HEK293 (cell line): ENCODE data around the gene LILRA6.
"Not testable (repeated sequence)": the region's sequence is repeated elsewhere in the genome, so short reads cannot be mapped to it uniquely, and the experiment has no call there.

Experiments used
- CTCF ChIA-PET: fragments of 350-600 bp; formaldehyde crosslinking; extraction: SDS; loops from one replicate; lab custom pipeline; 2021; ENCODE audit warnings: antibody characterized with exemption; lab: Yijun Ruan, JAX
- POLR2A ChIA-PET: fragments of 300-600 bp; formaldehyde crosslinking; extraction: SDS; loops from one replicate; lab custom pipeline; 2020; ENCODE audit warnings: antibody characterized with exemption, inconsistent platforms; lab: Yijun Ruan, JAX
- H3K27ac ChIP-seq: fragments of 200-500 bp; sonication (Bioruptor generic); 2 replicates; pipeline ENCODE4 v1.5.1; 2014; ENCODE audit warnings: low read depth, low read length, control low read depth, inconsistent platforms; ENCODE audit errors: extremely low read depth
- H3K36me3 ChIP-seq, 2 experiments: fragments of 200-500 bp in 1 of 2; sonication (Bioruptor generic) in 1 of 2; 1 replicate in 1 of 2; 2 replicates in 1 of 2; pipeline ENCODE4 v1.5.1; 2014 to 2017; ENCODE audit warnings: inconsistent platforms in 2 of 2, low read length in 2 of 2; ENCODE audit not compliant: control insufficient read depth in 2 of 2, insufficient read depth in 1 of 2
- H3K4me1 ChIP-seq: fragments of 200-500 bp; sonication (Bioruptor generic); 2 replicates; pipeline ENCODE4 v1.5.1; 2014; ENCODE audit warnings: mild to moderate bottlenecking, low read length, inconsistent platforms; ENCODE audit not compliant: control insufficient read depth, insufficient read depth
- H3K4me3 ChIP-seq: 2 replicates; pipeline ENCODE4 v1.5.1; 2011; ENCODE audit warnings: low read depth, mild to moderate bottlenecking, control low read depth, low read length, moderate library complexity
- H3K9me3 ChIP-seq: fragments of 200-500 bp; sonication (Bioruptor generic); 2 replicates; pipeline ENCODE4 v1.5.1; 2014; ENCODE audit warnings: low read depth, low read length, inconsistent platforms; ENCODE audit not compliant: control insufficient read depth, insufficient read depth
- GLIS1 ChIP-seq: fragments of 450-650 bp; formaldehyde crosslinking; IDR thresholded peaks from 2 replicates; pipeline ENCODE4 v1.5.1; 2016; ENCODE audit warnings: missing biosample characterization, missing genetic modification characterization
- KLF16 ChIP-seq: fragments of 450-650 bp; formaldehyde crosslinking; IDR thresholded peaks from 2 replicates; pipeline ENCODE4 v1.5.1; 2017; ENCODE audit warnings: missing biosample characterization, missing genetic modification characterization
- PATZ1 ChIP-seq: fragments of 450-650 bp; formaldehyde crosslinking; IDR thresholded peaks from 2 replicates; pipeline ENCODE4 v1.5.1; 2016; ENCODE audit warnings: missing biosample characterization, missing genetic modification characterization
- PRDM6 ChIP-seq: fragments of 450-650 bp; formaldehyde crosslinking; IDR thresholded peaks from 2 replicates; pipeline ENCODE4 v1.5.1; 2017; ENCODE audit warnings: missing biosample characterization, missing genetic modification characterization
- YY1 ChIP-seq: fragments of 450-650 bp; formaldehyde crosslinking; IDR thresholded peaks from 2 replicates; pipeline ENCODE4 v1.5.1; 2018; ENCODE audit warnings: missing biosample characterization, missing genetic modification characterization
- ZBTB10 ChIP-seq: fragments of 450-650 bp; formaldehyde crosslinking; IDR thresholded peaks from 2 replicates; pipeline ENCODE4 v1.5.1; 2016; ENCODE audit warnings: missing biosample characterization, missing genetic modification characterization
- ZBTB21 ChIP-seq: fragments of 450-650 bp; formaldehyde crosslinking; IDR thresholded peaks from 2 replicates; pipeline ENCODE4 v1.5.1; 2017; ENCODE audit warnings: missing biosample characterization, missing genetic modification characterization
- ZIC2 ChIP-seq: fragments of 450-650 bp; formaldehyde crosslinking; IDR thresholded peaks from 2 replicates; pipeline ENCODE4 v1.5.1; 2016; ENCODE audit warnings: missing biosample characterization, missing genetic modification characterization
- ZNF169 ChIP-seq: fragments of 450-650 bp; formaldehyde crosslinking; IDR thresholded peaks from 2 replicates; pipeline ENCODE4 v1.5.1; 2016; ENCODE audit warnings: missing biosample characterization, missing genetic modification characterization
- ZNF184 ChIP-seq: fragments of 450-650 bp; IDR thresholded peaks from 2 replicates; pipeline ENCODE4 v1.5.1; 2018; ENCODE audit warnings: missing biosample characterization, mild to moderate bottlenecking, missing genetic modification characterization
- ZNF19 ChIP-seq: fragments of 450-650 bp; formaldehyde crosslinking; IDR thresholded peaks from 2 replicates; pipeline ENCODE4; 2016; ENCODE audit warnings: missing biosample characterization, missing genetic modification characterization, low read depth
- ZNF426 ChIP-seq: fragments of 450-650 bp; formaldehyde crosslinking; IDR thresholded peaks from 2 replicates; pipeline ENCODE4 v1.5.1; 2017; ENCODE audit warnings: missing biosample characterization, missing genetic modification characterization, mild to moderate bottlenecking, inconsistent platforms, moderate library complexity
- ZNF473 ChIP-seq: fragments of 450-650 bp; formaldehyde crosslinking; IDR thresholded peaks from 2 replicates; pipeline ENCODE4 v1.5.1; 2017; ENCODE audit warnings: missing biosample characterization, missing genetic modification characterization
- ZNF501 ChIP-seq: fragments of 450-650 bp; formaldehyde crosslinking; IDR thresholded peaks from 2 replicates; pipeline ENCODE4 v1.5.1; 2016; ENCODE audit warnings: missing biosample characterization, missing genetic modification characterization
- ZNF548 ChIP-seq: fragments of 450-650 bp; formaldehyde crosslinking; IDR thresholded peaks from 2 replicates; pipeline ENCODE4 v1.5.1; 2016; ENCODE audit warnings: missing biosample characterization, missing genetic modification characterization
- ZNF558 ChIP-seq: fragments of 450-650 bp; formaldehyde crosslinking; IDR thresholded peaks from 2 replicates; pipeline ENCODE4 v1.5.1; 2016; ENCODE audit warnings: missing biosample characterization, missing genetic modification characterization
- ZNF623 ChIP-seq: fragments of 450-650 bp; formaldehyde crosslinking; IDR thresholded peaks from 2 replicates; pipeline ENCODE4 v1.5.1; 2016; ENCODE audit warnings: missing biosample characterization, missing genetic modification characterization
- ZNF677 ChIP-seq: fragments of 450-650 bp; IDR thresholded peaks from 2 replicates; pipeline ENCODE4 v1.5.0; 2018; ENCODE audit warnings: missing biosample characterization, mild to moderate bottlenecking, missing genetic modification characterization, moderate library complexity
- ZNF701 ChIP-seq: fragments of 450-650 bp; formaldehyde crosslinking; IDR thresholded peaks from 2 replicates; pipeline ENCODE4 v1.5.1; 2016; ENCODE audit warnings: missing biosample characterization, missing genetic modification characterization
- ZNF768 ChIP-seq: fragments of 450-650 bp; formaldehyde crosslinking; IDR thresholded peaks from 2 replicates; pipeline ENCODE4 v1.5.1; 2018; ENCODE audit warnings: missing biosample characterization, mild to moderate bottlenecking, missing genetic modification characterization
- ZSCAN18 ChIP-seq: fragments of 450-650 bp; formaldehyde crosslinking; IDR thresholded peaks from 2 replicates; pipeline ENCODE4 v1.5.1; 2016; ENCODE audit warnings: missing biosample characterization, missing genetic modification characterization
- ZXDB ChIP-seq: fragments of 450-650 bp; formaldehyde crosslinking; IDR thresholded peaks from 2 replicates; pipeline ENCODE4 v1.5.1; 2016; ENCODE audit warnings: missing biosample characterization, missing genetic modification characterization

The LILRA6 gene

GRCh38 chr19:54218960-54219661 is 23.5 kb downstream of the LILRA6 start (continued):
- TF ChIP-seq ZBTB10 (no peak), ZNF19 (tag by site-specific recombination) (no peak), ZBTB21 (tag by site-specific recombination) (no peak)

GRCh38 chr19:54218259-54218658 is 24.3 kb downstream of the LILRA6 start:
- CTCF ChIA-PET: no interaction called here
- Histone ChIP-seq H3K9me3 (no peaks in the 10 kb centered on the region), H3K36me3 (peaks cover 0 to 13% of the 10 kb centered on the region in 2 experiments; a peak in 2 of 3 replicates), H3K27ac (no peak overlapping the region)
- TF ChIP-seq ZXDB (tag by site-specific recombination) (no peak), ZNF768 (tag by site-specific recombination) (no peak), ZNF558 (no peak), ZNF501 (no peak), ZNF548 (no peak), ZNF473 (tag by site-specific recombination) (no peak), ZNF426 (no peak), ZNF184 (tag by site-specific recombination) (no peak)
- TF ChIP-seq, all 188 proteins: peak for 0
- Histone ChIP-seq H3K4me3 (no peak overlapping the region), H3K4me1 (no peaks in the 10 kb centered on the region)
- POLR2A ChIA-PET: interaction anchor here (0.6 kb wide), 1 partner anchor 17 kb away, joined by 4 read pairs; the partner anchor contains the start of gene RPS9

- POLR2A ChIA-PET: interaction anchor here (0.6 kb wide), 1 partner anchor 17 kb away, joined by 4 read pairs; the partner anchor contains the start of gene RPS9
- peaks cover 0 to 13% of the 10 kb centered on the region in 2 experiments; a peak in 2 of 3 replicates for H3K36me3 ChIP-seq
- H3K4me3 ChIP-seq, H3K9me3 ChIP-seq, H3K27ac ChIP-seq, H3K4me1 ChIP-seq, CTCF ChIA-PET: not testable (repeated sequence)
- peak; percentile 26; the same call in 1 of the 2 replicates for TF ChIP-seq ZNF623
- peak; percentile 75 for TF ChIP-seq GLIS1 (tag by site-specific recombination)
- peak; percentile 66 for TF ChIP-seq ZIC2
Observed at GRCh38 chr19:54217517-54218247, 24.9 kb downstream of the LILRA6 start.

- Histone ChIP-seq H3K4me3 (no peak overlapping the region), H3K36me3 (peaks cover 0 to 13% of the 10 kb centered on the region in 2 experiments; a peak in 2 of 3 replicates), H3K9me3 (no peaks in the 10 kb centered on the region), H3K4me1 (no peaks in the 10 kb centered on the region), H3K27ac (no peak overlapping the region)
- POLR2A ChIA-PET: no interaction called here
- CTCF ChIA-PET: no interaction called here
- TF ChIP-seq PRDM6 (no peak), PATZ1 (tag by site-specific recombination) (no peak), ZNF677 (no peak), YY1 (tag by site-specific recombination) (no peak), ZNF701 (tag by site-specific recombination) (no peak), ZSCAN18 (no peak), KLF16 (tag by site-specific recombination) (no peak), ZNF169 (tag by site-specific recombination) (no peak), ZNF768 (tag by site-specific recombination) (no peak)
Observed at GRCh38 chr19:54216869-54217268, 25.7 kb downstream of the LILRA6 start.
